Neuronal stem cell (in vitro differentiated cells): ENCODE results near the gene MARCHF11.

Experiments used
- DNase-seq: peaks from one replicate; pipeline ENCODE4 v3.0.0-alpha.2; 2013; ENCODE audit warnings: low spot score
- H2AFZ ChIP-seq: one replicate; pipeline ENCODE4 v1.6.1; 2013; ENCODE audit warnings: mild to moderate bottlenecking, low read length, inconsistent platforms
- H2AK5ac ChIP-seq: 2 replicates; pipeline ENCODE4 v1.6.1; 2013; ENCODE audit warnings: low read depth, mild to moderate bottlenecking, inconsistent platforms, low read length, moderate library complexity, mixed read lengths
- H2BK120ac ChIP-seq: 2 replicates; pipeline ENCODE4 v1.6.1; 2013; ENCODE audit warnings: low read depth, mild to moderate bottlenecking, inconsistent platforms, low read length, moderate library complexity, mixed read lengths
- H2BK12ac ChIP-seq: one replicate; pipeline ENCODE4 v1.6.1; 2013; ENCODE audit warnings: low read length, inconsistent platforms
- H2BK15ac ChIP-seq: 2 replicates; pipeline ENCODE4 v1.6.1; 2013; ENCODE audit warnings: mild to moderate bottlenecking, low read length, inconsistent platforms, mixed read lengths
- H2BK5ac ChIP-seq: one replicate; pipeline ENCODE4 v1.6.1; 2013; ENCODE audit warnings: inconsistent platforms, mild to moderate bottlenecking, low read length, moderate library complexity
- H3K14ac ChIP-seq: one replicate; pipeline ENCODE4 v1.6.1; 2013; ENCODE audit warnings: low read length, inconsistent platforms
- H3K18ac ChIP-seq: 2 replicates; pipeline ENCODE4 v1.6.1; 2013; ENCODE audit warnings: low read length, inconsistent platforms
- H3K23ac ChIP-seq: 2 replicates; pipeline ENCODE4 v1.6.1; 2013; ENCODE audit warnings: low read depth, mild to moderate bottlenecking, mixed read lengths, low read length, inconsistent platforms; ENCODE audit not compliant: poor library complexity
- H3K27ac ChIP-seq: replicated peaks from 3 replicates; pipeline ENCODE4 v1.5.1; 2013; ENCODE audit warnings: low read length, inconsistent platforms
- H3K27me3 ChIP-seq, 3 experiments: 2 replicates each; pipeline ENCODE4 v1.6.1; 2013; ENCODE audit warnings: low read length in 3 of 3, mild to moderate bottlenecking in 2 of 3, inconsistent platforms in 1 of 3, low read depth in 1 of 3, mixed read lengths in 1 of 3, moderate library complexity in 1 of 3; ENCODE audit not compliant: control insufficient read depth in 3 of 3, insufficient read depth in 3 of 3
- H3K36me3 ChIP-seq, 2 donors: replicated peaks in 1 of 2; 2 replicates each; pipeline ENCODE4 v1.6.1; 2013; ENCODE audit warnings: low read length in 2 of 2; ENCODE audit not compliant: control insufficient read depth in 2 of 2, insufficient read depth in 2 of 2
- H3K4ac ChIP-seq: 2 replicates; pipeline ENCODE4 v1.6.1; 2013; ENCODE audit warnings: inconsistent platforms, mild to moderate bottlenecking, low read length, moderate library complexity
- H3K4me1 ChIP-seq, 2 donors: 1 replicate in 1 of 2; 2 replicates in 1 of 2; pipeline ENCODE4 v1.6.1; 2013; ENCODE audit warnings: low read length in 2 of 2, low read depth in 1 of 2; ENCODE audit not compliant: control insufficient read depth in 2 of 2, insufficient read depth in 1 of 2
- H3K4me2 ChIP-seq: one replicate; pipeline ENCODE4 v1.6.1; 2013; ENCODE audit warnings: mild to moderate bottlenecking, low read length, inconsistent platforms; ENCODE audit not compliant: insufficient read depth, poor library complexity, severe bottlenecking
- H3K4me3 ChIP-seq, 2 donors: 2 replicates each; pipeline ENCODE4 v1.5.1; 2013; ENCODE audit warnings: low read length in 2 of 2, mild to moderate bottlenecking in 2 of 2, inconsistent platforms in 1 of 2, moderate library complexity in 1 of 2
- H3K79me1 ChIP-seq: one replicate; pipeline ENCODE4 v1.6.1; 2013; ENCODE audit warnings: low read depth, mild to moderate bottlenecking, inconsistent platforms, low read length, moderate library complexity
- H3K9ac ChIP-seq: one replicate; pipeline ENCODE4 v1.6.1; 2013; ENCODE audit warnings: mild to moderate bottlenecking, low read depth, low read length, inconsistent platforms; ENCODE audit not compliant: poor library complexity
- H3K9me3 ChIP-seq, 2 donors: replicated peaks in 1 of 2; 2 replicates each; pipeline versions ENCODE3 to v1.6.1; 2013; ENCODE audit warnings: low read length in 2 of 2, mild to moderate bottlenecking in 2 of 2, inconsistent platforms in 1 of 2, low read depth in 1 of 2, mixed read lengths in 1 of 2, moderate library complexity in 1 of 2; ENCODE audit not compliant: control insufficient read depth in 2 of 2, insufficient read depth in 1 of 2
- H4K8ac ChIP-seq: one replicate; pipeline ENCODE4 v1.6.1; 2013; ENCODE audit warnings: low read depth, mild to moderate bottlenecking, inconsistent platforms, low read length, moderate library complexity
- H4K91ac ChIP-seq: one replicate; pipeline ENCODE4 v1.6.1; 2013; ENCODE audit warnings: low read length, low read depth, mild to moderate bottlenecking, inconsistent platforms; ENCODE audit not compliant: poor library complexity
- WGBS, 2 donors: extraction: QIAGEN DNeasy Blood & Tissue Kit; methylation state at CpG; one replicate each; pipeline ENCODE4 v1.1.7; 2013; ENCODE audit warnings: missing lambda C conversion rate in 2 of 2, mixed read lengths in 1 of 2; ENCODE audit not compliant: insufficient read length in 2 of 2, insufficient replicate concordance in 1 of 2; ENCODE audit errors: extremely low coverage in 2 of 2; 5-methylcytosine and 5-hydroxymethylcytosine counted together

Gene MARCHF11

GRCh38 chr5:16043349-16043965 lies 136.1 kb downstream of the MARCHF11 start:
- H2BK120ac ChIP-seq: no peak overlapping the region
- H2BK15ac ChIP-seq: no peak overlapping the region
- H3K14ac ChIP-seq: no peak overlapping the region
- H3K4me1 ChIP-seq: no peaks in the 10 kb centered on the region
- H3K27ac ChIP-seq: no peak overlapping the region
- H4K91ac ChIP-seq: no peak overlapping the region
- no peak overlapping the region for H2BK5ac ChIP-seq
- no peak overlapping the region for H2AK5ac ChIP-seq
- no peak overlapping the region for H4K8ac ChIP-seq
- no CpG with 5 or more reads among the region's 5 CpGs for WGBS, 2 donors
- H3K18ac ChIP-seq: no peak overlapping the region
- no peak for DNase-seq
- no peak overlapping the region for H2BK12ac ChIP-seq
- H3K79me1 ChIP-seq: no peaks in the 10 kb centered on the region
- H3K4me2 ChIP-seq: no peak overlapping the region
- no peak overlapping the region for H2AFZ ChIP-seq
- no peak overlapping the region for H3K4me3 ChIP-seq
- H3K36me3 ChIP-seq: no peaks in the 10 kb centered on the region
- no peak overlapping the region for H3K9ac ChIP-seq
- H3K9me3 ChIP-seq: no peaks in the 10 kb centered on the region
- H3K23ac ChIP-seq: no peak overlapping the region
- no peak overlapping the region for H3K4ac ChIP-seq
- H3K27me3 ChIP-seq: no peaks in the 10 kb centered on the region

- no peak overlapping the region for H2BK5ac ChIP-seq
- WGBS, 2 donors: no CpG with 5 or more reads among the region's 8 CpGs
- H4K8ac ChIP-seq: no peak overlapping the region
- H3K9me3 ChIP-seq: no peaks in the 10 kb centered on the region
- no peak overlapping the region for H3K4ac ChIP-seq
- no peak overlapping the region for H3K9ac ChIP-seq
- H3K18ac ChIP-seq: no peak overlapping the region
- no peak overlapping the region for H2BK15ac ChIP-seq
- no peak for DNase-seq
- H2BK12ac ChIP-seq: no peak overlapping the region
- H3K4me2 ChIP-seq: no peak overlapping the region
- H3K27ac ChIP-seq: no peak overlapping the region
- H3K27me3 ChIP-seq: no peaks in the 10 kb centered on the region
- no peaks in the 10 kb centered on the region for H3K79me1 ChIP-seq
- no peak overlapping the region for H4K91ac ChIP-seq
- no peaks in the 10 kb centered on the region for H3K36me3 ChIP-seq
- no peak overlapping the region for H2AFZ ChIP-seq
- H3K23ac ChIP-seq: no peak overlapping the region
- H2BK120ac ChIP-seq: no peak overlapping the region
- H2AK5ac ChIP-seq: no peak overlapping the region
- H3K14ac ChIP-seq: no peak overlapping the region
- H3K4me1 ChIP-seq: no peaks in the 10 kb centered on the region
- H3K4me3 ChIP-seq: no peak overlapping the region
These were observed 142.3 kb downstream of the MARCHF11 start for GRCh38 chr5:16037121-16037845.

GRCh38 chr5:16034319-16035001 lies 145.1 kb downstream of the MARCHF11 start:
- WGBS, 2 donors: no CpG with 5 or more reads among the region's 8 CpGs
- Histone ChIP-seq H3K14ac (no peak overlapping the region), H2BK15ac (no peak overlapping the region), H4K91ac (no peak overlapping the region), H3K23ac (no peak overlapping the region), H3K27ac (no peak overlapping the region), H3K4me1 (no peaks in the 10 kb centered on the region), H3K27me3 (no peaks in the 10 kb centered on the region), H4K8ac (no peak overlapping the region), H2AK5ac (no peak overlapping the region), H3K9me3 (no peaks in the 10 kb centered on the region), H3K18ac (no peak overlapping the region), H3K9ac (no peak overlapping the region), H3K79me1 (no peaks in the 10 kb centered on the region), H3K4ac (no peak overlapping the region), H2BK12ac (no peak overlapping the region), H3K4me2 (no peak overlapping the region), H2BK5ac (no peak overlapping the region), H3K4me3 (no peak overlapping the region), H2AFZ (no peak overlapping the region), H3K36me3 (no peaks in the 10 kb centered on the region), H2BK120ac (no peak overlapping the region)
- DNase-seq: no peak

DNA sequence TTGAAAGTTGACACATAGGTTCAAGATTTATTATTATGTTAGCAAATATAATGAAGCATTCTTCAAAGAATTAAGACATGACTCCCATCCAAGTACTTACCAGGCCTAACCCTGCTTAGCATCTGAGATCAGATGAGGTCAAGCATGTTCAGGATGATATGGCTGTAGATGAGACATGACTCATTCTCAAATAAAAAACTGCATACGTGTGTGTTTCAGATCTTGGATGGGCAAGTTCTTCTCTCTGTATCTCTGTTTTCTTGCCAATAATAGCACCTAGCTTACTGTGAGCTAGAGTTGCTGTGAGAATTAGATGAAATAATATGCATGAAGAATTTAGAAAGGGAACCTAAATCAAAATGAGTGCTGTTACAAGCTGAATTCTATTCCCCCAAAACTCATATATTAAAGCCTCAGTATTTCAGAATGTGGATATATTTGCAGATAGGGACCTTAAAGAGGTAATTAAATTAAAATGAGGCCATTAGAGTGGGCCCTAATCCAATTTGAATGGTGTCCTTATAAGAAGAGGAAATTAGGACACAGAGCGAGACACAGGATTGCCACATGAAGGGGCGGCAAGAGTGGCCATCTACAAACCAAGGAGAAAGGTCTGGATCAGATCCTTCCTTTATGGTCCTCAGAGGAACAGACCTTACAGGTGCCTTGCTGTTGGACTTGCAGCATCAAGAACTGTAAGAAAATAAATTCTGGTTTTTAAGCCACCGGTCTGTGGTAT lies 146.2 kb downstream of the MARCHF11 start:
- no peak for DNase-seq
- Histone ChIP-seq H3K79me1 (no peaks in the 10 kb centered on the region), H3K4me1 (no peaks in the 10 kb centered on the region), H3K4me2 (no peak overlapping the region), H2AFZ (no peak overlapping the region), H3K27ac (no peak overlapping the region), H3K14ac (no peak overlapping the region), H2BK5ac (no peak overlapping the region), H4K91ac (no peak overlapping the region), H2AK5ac (no peak overlapping the region), H2BK12ac (no peak overlapping the region), H3K23ac (no peak overlapping the region), H3K18ac (no peak overlapping the region), H3K36me3 (no peaks in the 10 kb centered on the region), H3K4me3 (no peak overlapping the region), H2BK120ac (no peak overlapping the region), H3K9ac (no peak overlapping the region), H3K9me3 (no peaks in the 10 kb centered on the region), H2BK15ac (no peak overlapping the region), H4K8ac (no peak overlapping the region), H3K4ac (no peak overlapping the region), H3K27me3 (no peaks in the 10 kb centered on the region)
- WGBS, 2 donors: no CpG with 5 or more reads among the region's 4 CpGs
